ENCODE measurements around the gene FOSL1.

The FOSL1 gene

DNA sequence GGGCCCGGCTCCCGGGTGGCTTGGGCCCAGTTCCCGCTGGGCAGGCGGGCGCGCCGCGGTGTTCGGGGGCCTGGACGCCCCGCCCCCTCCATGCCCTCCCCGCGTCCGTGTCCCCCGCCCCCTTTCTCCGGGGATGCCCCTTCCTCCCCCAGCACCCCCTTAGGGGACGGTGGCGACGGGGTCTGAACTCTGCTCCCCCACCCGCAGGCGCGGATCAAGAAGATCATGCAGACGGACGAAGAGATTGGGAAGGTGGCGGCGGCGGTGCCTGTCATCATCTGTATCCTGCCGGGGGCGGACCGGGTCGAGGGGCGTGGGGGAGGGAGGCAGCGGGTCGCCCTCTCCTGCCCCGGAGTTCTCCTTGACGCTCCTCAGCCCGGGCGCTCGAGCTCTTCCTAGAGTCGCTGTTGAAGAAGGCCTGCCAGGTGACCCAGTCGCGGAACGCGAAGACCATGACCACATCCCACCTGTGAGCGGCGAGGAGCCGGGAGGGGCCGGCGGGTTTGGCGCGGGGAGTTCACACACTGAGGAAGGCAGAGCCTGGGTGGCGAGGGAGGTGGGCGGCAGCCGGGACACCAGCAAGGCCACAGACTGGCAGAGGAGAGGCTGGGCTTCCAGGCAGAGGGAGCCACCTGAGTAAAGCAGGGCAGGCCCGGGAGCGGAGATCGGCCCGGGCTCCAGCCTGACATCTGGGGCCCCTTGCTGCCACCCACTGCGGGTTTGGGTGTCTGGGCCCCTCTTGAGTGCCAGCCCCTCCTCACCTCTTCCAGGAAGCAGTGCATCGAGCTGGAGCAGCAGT, 19.6 kb upstream of the FOSL1 start:
- DNase-seq (ENCODE audit: low spot score) = no peak

DNA sequence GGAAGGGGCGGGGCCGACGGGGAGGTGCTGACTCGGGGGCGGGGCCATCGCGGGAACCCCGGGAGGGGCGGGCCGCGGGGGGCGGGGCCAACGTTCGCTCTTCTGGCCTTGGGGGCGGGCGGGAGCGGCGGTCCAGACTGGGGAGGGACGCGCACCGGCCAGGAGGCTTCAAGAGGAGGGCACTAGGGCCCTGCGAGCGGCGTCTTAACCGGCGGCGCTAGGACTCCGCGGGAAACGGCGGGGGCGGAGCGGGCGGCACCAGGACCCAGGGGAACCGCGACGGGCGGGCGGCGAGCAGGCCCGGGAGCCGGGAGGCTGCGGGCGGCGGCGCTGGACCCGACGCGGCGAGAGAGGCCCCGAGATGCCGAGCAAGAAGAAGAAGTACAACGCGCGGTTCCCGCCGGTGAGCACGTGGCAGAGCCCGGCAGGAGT, 19.0 kb upstream of the FOSL1 start, which contains the start of gene DRAP1:
Gene DRAP1 (plus strand): TSS at position 286 of the 432 bp plus-strand sequence. CDS start 76 bp downstream, at position 362.
- peak; percentile 99 for DNase-seq (ENCODE audit: low spot score)

DNA sequence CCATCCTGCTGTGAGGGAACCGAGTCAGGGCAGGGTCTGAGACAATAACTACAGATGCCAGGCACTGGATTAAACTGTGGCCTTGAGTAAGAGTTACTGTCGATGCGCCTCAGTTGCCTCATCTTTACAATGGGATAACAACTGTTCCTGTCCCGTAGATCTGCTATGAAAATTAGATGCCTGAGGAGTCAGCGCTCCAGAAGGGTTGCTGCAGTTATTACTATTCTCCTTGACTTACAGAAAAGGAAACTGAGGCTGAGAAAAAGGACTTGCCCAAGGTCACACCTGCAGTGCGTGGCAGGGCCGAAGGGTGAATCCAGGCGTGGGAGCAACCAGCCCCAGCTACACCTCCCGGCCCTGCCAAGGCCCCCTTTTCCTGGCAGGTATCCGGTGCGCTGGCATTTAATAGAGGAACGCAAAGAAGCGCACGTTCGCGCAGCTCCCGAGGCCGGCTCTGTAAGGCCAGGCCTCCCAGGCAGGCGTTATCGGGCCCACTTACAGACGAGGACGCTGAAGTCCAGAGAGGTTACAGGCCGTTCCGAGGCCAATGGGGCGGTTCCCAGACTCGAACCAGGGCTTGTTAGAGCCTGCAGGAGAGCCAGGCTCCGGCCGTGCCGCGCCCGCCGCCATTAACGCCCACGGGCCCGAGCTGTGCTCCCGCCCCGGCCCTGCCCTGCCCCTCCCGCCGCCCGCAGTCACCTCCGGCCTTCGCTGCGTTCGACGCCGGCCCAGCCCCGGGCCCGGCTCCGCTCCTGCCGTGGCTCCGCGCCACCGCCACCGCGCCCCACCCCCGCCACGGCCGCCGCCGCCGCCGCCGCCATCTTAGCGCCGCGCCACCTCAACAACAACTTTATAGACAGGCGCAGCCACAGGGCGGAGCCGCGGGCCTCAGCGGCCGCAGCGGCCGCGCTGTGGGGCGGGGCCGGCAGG, 18.3 kb upstream of the FOSL1 start, which contains the start of gene C11orf68:
Gene C11orf68 (minus strand): TSS at position 852 of the 930 bp plus-strand sequence. CDS start 31 bp downstream, at position 821.
- DNase-seq (ENCODE audit: low spot score) = no peak

DNA sequence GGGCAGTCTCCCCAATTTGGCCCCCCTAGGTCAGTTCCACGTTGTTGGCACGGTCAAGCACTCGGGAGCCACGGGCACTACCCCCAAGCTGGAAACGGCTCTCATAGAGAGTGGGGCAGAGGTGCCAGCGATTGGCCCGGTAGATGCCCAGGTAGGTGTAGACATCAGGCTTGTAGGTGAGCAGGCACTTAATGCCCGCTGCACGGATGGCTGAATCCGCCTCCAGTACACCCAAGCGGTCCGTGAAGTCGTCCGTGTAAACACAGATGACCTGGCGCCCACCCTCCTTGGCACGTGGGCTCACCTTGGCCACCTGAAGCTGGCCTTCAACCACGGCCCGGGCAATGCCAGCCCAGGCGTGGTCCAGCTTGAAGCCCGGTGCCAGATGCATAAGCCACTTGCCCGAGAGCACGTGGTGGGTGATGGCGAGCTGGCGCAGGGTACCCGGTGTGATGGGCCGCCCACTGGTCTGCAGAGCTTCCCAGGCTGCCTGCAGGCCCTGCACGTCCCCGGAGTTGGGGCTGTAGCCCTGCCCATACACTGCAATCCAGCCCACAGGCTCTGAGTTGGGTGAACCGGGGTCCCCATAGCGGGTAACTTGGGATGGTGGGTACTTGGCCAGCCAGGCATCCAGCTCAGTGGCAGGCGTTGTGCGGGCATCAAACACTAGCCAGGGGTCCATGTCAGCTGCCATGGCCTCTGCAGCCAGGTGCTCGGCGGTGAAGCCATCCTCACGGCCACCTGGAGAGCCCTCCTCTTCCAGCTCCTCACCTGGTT, 17.4 kb upstream of the FOSL1 start:
- DNase-seq (ENCODE audit: low spot score) = no peak

DNA sequence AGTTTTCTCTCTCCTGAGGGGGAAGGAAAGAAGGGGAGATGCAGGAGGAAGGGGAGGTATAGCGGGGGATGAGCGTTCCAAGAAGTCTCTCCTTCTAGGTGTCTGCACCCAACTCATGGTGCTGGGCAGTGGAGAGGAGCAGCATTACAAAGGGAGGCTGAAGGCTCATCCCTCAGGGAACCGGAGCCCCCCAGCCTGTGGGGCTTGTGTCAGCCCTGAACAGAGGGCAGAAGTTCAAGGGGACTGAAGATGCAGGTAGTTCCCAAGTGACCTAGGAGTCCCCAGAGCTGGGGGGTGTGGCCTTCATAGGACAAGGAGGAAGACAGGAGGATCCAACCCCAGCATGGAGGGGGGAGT, 16.9 kb upstream of the FOSL1 start:
- DNase-seq (ENCODE audit: low spot score) = no peak

DNA sequence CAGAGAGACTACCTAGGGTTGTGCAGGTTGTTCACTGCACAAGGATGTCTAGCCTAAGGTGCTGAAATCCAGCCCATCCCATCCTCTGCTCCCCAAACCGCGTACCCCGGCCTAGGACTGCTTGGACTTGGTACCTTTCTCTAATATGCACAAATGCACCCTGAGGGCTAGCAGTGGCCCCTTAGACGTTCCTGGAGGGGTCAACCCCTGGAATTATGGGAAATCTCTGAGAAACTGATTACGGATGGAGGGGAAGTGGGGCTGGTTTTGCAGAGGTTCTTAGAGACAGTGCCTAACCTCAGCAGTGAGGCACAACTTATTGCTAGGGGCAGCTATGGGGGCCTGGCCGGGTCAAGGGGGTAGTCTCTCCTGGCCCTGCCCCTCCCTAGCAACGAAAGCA, 16.2 kb upstream of the FOSL1 start:
- DNase-seq (ENCODE audit: low spot score) = no peak

DNA sequence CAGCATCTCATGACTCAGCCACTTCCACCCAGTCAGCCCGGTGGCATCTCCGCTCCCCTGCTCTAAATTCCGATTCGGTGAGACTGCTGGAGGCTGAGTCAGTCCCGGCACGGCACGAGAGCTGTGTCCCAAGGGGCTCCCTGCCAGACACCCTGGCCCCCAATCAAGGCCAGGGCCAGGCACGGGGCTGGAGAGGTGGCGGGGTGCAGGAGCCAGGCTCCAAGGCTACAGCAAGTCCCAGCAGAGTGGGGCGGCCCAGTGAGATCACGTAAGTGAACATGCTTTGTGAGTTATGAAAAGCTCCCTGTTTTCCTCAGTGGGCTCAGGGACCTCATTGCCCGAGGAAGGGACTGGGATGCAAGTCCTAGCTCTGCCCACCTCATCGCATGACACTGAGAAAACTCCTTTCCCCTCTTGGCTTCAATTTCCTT, 15.6 kb upstream of the FOSL1 start:
- DNase-seq (ENCODE audit: low spot score) = peak; percentile 93

DNA sequence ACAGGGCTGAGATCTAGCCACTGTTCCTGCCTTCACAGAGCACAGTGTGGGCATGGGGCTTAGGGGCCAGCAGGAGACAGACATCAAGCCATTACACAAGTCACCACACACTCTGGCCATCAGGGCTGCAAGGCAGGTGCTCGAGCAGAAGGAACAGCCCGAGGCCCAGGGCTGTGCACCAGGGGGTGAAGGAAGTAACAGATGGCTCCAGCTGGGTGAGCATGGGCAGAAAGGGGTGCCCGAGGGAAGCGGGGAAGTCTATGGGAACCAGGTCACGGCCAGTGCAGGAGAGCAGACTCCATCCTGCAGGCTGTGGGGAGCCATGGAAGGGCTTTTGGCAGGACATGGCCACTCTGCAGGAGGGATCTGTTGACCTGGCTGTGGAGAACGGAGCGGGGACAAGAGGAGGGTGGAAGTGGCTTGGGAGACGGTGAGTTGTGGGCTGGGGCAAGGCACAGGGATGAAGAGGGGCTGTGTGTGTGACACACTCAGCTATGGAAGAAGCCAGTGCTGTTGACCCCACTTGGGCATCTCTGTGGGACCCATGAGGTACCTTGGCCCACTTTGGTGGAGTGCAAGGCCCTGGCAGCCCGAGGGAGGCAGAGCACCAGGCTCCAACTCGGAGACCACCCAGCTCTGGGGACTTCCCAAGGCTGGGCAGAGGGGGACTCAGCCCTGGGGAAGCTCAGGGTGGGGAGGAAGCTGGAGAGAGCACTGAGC, 15.1 kb upstream of the FOSL1 start:
- no peak for DNase-seq (ENCODE audit: low spot score)

DNA sequence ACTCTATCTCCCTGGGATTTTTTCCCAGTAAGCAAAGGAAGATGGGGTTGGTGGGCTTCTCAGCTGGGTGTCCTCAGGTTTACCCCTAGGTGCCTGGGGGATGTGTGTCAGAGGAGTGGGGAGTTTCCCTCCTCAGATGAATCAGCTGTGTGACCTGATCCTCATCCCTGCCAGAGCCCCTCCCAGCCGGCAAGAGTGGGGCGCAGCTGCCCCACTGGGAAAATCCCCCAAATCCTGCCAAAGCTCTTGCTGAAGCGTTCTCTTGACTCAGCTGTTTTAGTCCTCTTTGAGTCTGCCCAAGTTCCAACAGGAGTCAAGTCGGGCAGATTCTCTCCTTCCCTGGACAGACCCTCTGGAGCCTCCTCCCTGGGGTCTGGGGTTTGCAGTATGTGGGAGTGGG, 12.7 kb upstream of the FOSL1 start:
- DNase-seq (ENCODE audit: low spot score) = no peak

DNA sequence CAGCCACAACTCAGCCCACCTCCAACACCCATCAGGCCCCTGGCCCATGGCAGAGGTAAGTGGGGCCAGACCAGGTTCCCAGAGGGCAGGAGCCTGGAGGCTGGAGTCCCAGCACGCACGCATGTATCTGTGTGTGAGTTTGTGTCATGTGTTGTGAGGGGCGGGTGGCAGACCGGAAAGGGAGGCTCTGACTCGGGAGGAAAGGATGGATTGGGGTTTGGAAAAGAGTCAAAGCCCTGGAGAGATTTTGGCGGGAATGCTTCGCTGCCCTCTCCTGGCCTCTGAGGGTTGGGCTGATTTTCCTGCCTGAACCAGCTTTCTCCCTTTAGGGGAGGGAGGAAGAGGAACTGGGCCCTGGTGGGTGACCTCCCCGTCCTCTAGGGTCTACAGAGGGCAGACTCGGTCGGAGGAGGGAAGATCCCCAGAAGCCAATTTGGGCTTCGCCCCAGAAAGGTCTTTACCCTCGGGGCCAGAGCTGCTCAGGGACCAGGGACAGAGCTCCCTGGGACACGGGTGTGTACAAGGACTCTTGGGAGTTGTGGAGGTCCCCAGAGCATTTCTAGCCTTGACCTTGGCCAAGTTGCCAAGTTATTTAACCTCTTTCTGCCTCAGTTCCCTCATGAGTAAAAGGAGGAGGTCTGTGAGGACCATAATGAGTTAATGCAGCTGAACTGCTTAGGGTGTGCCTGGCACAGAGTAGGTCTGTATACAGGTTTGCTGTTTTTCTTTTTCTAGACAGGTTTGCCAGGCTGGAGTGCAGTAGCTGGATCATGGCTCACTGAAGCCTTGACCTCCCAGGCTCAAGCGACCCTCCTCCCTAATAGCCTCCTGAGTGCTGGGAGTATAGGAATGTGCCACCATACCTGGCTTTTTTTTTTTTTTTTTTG, 11.7 kb upstream of the FOSL1 start:
- DNase-seq (ENCODE audit: low spot score) = peak; percentile 82

DNA sequence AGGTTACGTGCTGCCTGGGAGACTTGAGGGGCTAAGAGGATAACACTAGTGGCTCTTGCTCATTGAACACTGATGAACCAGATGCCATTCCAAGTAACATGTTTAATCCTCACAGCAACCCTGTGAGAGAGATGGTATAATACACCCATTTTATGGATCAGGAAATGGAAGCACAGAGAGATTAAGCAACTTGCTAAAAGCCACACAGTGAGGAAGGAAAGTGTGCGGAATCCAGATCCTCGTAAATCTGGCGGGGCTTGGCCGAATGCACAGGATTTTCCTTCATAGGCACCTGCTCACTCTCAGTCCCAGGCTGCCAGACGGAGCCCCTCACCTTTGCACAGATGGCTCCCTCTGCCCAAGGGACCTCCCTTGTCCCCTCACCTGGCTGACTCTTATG, 7.7 kb upstream of the FOSL1 start:
- no peak for DNase-seq (ENCODE audit: low spot score)

DNA sequence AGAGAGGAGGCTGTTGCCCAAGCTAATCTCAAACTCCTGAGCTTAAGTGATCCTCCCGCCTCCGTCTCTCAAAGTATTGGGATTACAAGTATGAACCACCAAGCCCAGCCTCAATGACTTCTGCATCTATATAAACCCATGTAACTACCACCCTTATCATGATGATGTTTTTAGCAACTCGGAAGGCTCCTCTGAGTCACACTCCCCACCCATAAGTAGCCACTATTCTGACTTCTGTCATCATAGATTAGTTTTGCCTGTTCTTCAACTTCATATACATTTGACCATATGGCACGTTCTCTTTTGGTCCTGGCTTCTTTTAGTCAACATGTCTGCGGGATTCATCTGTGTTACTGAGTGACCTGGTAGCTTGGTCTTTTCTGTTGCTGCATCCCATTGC, 6.4 kb upstream of the FOSL1 start:
- DNase-seq (ENCODE audit: low spot score) = no peak

DNA sequence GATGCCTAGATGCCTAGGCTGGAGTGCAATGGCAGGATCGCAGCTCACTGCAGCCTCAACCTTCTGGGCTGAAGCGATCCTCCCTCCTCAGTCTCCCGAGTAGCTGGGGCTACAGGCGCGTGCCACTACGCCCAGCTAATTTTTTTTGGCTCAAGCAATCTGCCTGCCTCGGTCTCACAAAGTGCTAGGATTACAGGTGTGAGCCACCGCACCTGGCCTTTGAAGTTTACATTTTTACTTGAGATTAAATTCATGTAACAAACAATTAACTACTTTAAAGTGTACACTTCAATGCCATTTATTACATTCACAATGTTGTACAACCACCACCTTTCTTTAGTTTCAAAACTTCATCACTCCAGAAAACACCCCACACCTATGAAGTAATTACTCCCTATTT, 3.5 kb upstream of the FOSL1 start:
- no peak for DNase-seq (ENCODE audit: low spot score)

DNA sequence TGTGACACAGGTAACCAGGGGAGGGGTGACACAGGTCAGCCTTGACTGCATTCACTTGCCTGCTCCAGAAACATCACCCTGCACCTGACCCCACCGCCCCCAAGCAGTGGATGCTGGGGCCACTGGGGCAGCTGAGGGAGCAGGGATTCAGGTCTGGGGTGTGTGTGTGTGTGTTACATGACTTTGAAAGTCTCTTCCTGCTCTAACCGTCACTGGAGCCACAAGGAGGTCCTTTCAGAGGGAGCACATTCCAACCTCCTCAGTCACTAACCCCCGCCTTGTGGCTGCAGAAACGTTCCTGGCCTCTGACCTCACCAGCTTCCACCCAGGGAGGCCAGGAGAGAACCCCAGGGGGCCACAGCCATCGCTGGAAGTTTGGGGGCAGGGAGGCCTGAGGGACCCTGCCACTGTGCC, 2.9 kb upstream of the FOSL1 start:
- peak; percentile 85 for DNase-seq (ENCODE audit: low spot score)

DNA sequence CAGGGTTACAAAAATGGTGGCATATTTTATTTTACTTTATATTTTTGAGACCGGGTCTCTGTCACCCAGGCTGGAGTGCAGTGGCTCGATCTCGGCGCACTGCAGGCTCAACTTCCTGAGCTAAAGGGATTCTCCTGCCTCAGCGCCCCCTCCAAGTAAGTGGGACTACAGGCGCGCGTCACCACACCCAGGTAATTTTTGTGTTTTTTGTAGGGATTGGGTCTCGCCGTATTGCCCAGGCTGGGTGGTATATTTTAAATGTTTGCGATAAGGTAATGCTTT, 652 bp upstream of the FOSL1 start:
- no peak for DNase-seq (ENCODE audit: low spot score)

DNA sequence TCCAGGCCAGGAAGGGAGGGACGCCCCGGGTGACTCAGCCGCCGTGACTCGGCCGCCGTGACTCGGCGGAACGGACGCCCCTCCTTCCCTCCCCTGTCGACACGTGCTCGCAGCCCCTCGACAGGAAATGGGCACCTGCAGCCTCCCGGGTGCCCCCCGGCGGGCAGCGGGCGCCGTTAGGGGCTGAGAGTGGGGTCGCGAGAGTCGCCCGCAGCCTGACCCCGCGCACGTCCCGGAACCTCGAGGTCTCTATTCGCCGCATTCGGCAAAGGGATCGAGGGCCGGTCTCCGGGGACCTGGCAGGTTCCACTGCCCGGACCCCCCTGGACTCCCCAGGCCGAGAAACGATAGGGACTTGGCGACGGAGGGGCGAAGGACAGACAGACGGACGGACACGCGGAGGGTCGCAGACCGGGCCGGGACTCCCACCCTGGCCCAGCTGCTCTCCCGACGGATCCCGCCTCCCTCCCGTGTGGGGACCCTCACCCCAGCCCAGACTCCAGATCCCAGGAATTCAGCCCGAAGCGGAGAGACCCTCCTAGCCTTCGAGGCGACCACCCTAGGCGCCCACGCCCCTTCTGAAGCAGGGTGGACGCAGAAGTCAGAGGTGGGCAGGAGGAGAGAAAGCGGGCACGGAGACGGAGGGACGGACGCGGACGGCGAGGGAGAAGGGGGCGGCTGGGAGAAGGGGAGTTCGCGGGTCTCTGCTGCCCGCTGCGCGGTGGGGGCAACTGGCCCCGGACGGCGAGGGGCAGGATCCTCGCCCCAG, 648 bp downstream of the FOSL1 start:
- DNase-seq (ENCODE audit: low spot score) = peak; percentile 86

DNA sequence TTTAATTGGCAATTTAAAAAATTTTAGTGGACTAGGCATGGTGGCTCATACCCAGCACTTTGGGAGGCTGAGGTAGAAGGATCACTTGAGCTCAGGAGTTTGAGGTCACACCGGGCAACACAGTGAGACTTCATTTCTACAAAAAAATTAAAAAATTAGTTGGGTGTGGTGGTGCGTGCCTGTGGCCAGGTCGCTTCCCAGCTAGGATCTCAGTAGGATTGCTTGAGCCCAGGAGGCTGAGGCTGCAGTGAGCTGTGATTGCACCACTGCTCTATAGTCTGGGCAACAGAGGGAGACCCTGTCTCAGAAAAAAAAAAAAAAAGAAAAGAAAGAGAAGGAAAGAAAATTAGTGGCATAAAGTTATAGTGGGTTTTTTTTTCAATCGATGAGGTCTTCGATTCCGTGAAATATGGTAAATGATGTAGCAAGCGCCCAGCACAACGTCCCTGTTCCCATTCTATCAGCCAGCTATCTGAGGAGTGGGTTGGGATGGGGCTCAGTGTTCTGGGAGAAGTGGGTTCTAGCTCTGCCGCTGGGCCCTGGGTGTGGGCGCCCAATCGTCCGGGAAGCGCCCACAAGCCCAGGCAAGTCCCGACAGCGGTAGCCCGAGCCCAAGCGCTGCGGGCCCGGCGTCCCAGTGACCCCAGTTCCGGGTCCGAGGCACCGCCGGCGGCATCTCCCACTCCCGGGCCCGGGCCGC, 1.4 kb downstream of the FOSL1 start:
- DNase-seq (ENCODE audit: low spot score) = no peak

DNA sequence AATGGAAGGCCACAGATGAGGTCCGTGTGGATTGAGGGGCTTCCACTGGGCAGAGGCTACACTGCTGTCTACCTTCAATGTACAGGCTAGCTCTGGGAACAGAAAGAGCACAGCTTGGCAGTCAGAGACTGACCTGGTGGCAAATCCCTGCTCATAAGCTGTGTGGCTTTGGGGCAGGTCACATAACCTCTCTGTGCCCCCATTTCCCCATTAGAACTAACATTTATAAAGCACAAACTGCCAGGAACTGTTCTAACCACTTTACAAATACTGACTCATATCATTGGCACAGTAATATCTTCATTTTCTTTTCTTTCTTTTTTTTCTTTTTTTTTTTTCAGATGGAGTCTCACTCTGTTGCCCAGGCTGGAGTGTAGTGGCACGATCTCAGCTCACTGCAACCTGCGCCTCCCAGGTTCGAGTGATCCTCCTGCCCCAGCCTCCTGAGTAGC, 3.1 kb downstream of the FOSL1 start:
- no peak for DNase-seq (ENCODE audit: low spot score)
